ENCODE data around the gene MAGI1. TPM values are rescaled to one million over a fixed set of nuclear protein-coding genes. Genes with fewer than 3 reads are reported as not detected.

Gene MAGI1
- total RNA-seq, 2 donors from 2014 or later, result 0.39 TPM; not detected in 1

- H3K27ac Mint-ChIP-seq, result no peak overlapping the region
- DNase-seq (ENCODE audit: low spot score in 2 of 2), result no peak
- no peaks in the 10 kb centered on the region for H3K9me3 Mint-ChIP-seq
- H3K36me3 Mint-ChIP-seq, result no peaks in the 10 kb centered on the region
- ATAC-seq, result no peak
These were observed 191.8 kb downstream of the MAGI1 start for GRCh38 chr3:65846936-65847335.

GRCh38 chr3:65844370-65844769 is 194.3 kb downstream of the MAGI1 start:
- DNase-seq (ENCODE audit: low spot score in 2 of 2), result no peak
- ATAC-seq, result no peak
- no peaks in the 10 kb centered on the region for H3K9me3 Mint-ChIP-seq
- no peaks in the 10 kb centered on the region for H3K36me3 Mint-ChIP-seq
- H3K27ac Mint-ChIP-seq, result no peak overlapping the region

- ATAC-seq (no peak), DNase-seq (ENCODE audit: low spot score in 2 of 2) (no peak)
- H3K36me3 Mint-ChIP-seq, result no peaks in the 10 kb centered on the region
- peak overlapping the region in 1 of 2 donors; percentile 44 for H3K27ac Mint-ChIP-seq
- H3K9me3 Mint-ChIP-seq, result no peaks in the 10 kb centered on the region
These were observed 195.0 kb downstream of the MAGI1 start for GRCh38 chr3:65843732-65844131.

- DNase-seq (ENCODE audit: low spot score in 2 of 2) (no peak), ATAC-seq (no peak)
- Mint-ChIP-seq H3K27ac (no peak overlapping the region), H3K9me3 (peaks cover 8 to 9% of the 10 kb centered on the region in 2 donors), H3K36me3 (peaks cover 0 to 6% of the 10 kb centered on the region in 2 donors)
These were observed 201.1 kb downstream of the MAGI1 start for GRCh38 chr3:65837604-65838003.

GRCh38 chr3:65836047-65836446 is 202.7 kb downstream of the MAGI1 start:
- ATAC-seq (no peak), DNase-seq (ENCODE audit: low spot score in 2 of 2) (no peak)
- H3K9me3 Mint-ChIP-seq, result peaks cover 8 to 9% of the 10 kb centered on the region in 2 donors
- H3K36me3 Mint-ChIP-seq, result peaks cover 0 to 6% of the 10 kb centered on the region in 2 donors
- H3K27ac Mint-ChIP-seq, result no peak overlapping the region

- H3K27ac Mint-ChIP-seq, result no peak overlapping the region
- no peak for DNase-seq (ENCODE audit: low spot score in 2 of 2)
- peaks cover 8 to 9% of the 10 kb centered on the region in 2 donors for H3K9me3 Mint-ChIP-seq
- peaks cover 0 to 6% of the 10 kb centered on the region in 2 donors for H3K36me3 Mint-ChIP-seq
- no peak for ATAC-seq
These were observed 204.8 kb downstream of the MAGI1 start for GRCh38 chr3:65833761-65834505.

GRCh38 chr3:65831733-65832425 is 206.8 kb downstream of the MAGI1 start:
- ATAC-seq (no peak), DNase-seq (ENCODE audit: low spot score in 2 of 2) (no peak)
- H3K36me3 Mint-ChIP-seq, result peaks cover 0 to 6% of the 10 kb centered on the region in 2 donors

GRCh38 chr3:65830948-65831732 is 207.6 kb downstream of the MAGI1 start:
- DNase-seq (ENCODE audit: low spot score in 2 of 2) (no peak), ATAC-seq (no peak)
- Mint-ChIP-seq H3K36me3 (peaks cover 0 to 5% of the 10 kb centered on the region in 2 donors), H3K9me3 (peaks cover 5 to 6% of the 10 kb centered on the region in 2 donors), H3K27ac (no peak overlapping the region)

More at GRCh38 chr3:65831733-65832425, 206.8 kb downstream of the MAGI1 start:
- H3K27ac Mint-ChIP-seq, result no peak overlapping the region
- peaks cover 8 to 9% of the 10 kb centered on the region in 2 donors for H3K9me3 Mint-ChIP-seq

GRCh38 chr3:65829228-65829627 is 209.5 kb downstream of the MAGI1 start:
- Mint-ChIP-seq H3K9me3 (peaks cover 0 to 5% of the 10 kb centered on the region in 2 donors), H3K27ac (no peak overlapping the region)

GRCh38 chr3:65828706-65829105 is 210.0 kb downstream of the MAGI1 start:
- DNase-seq (ENCODE audit: low spot score in 2 of 2), result no peak
- ATAC-seq, result no peak
- Mint-ChIP-seq H3K9me3 (peaks cover 0 to 5% of the 10 kb centered on the region in 2 donors), H3K36me3 (no peaks in the 10 kb centered on the region), H3K27ac (no peak overlapping the region)

More at GRCh38 chr3:65829228-65829627, 209.5 kb downstream of the MAGI1 start:
- no peak for ATAC-seq
- DNase-seq (ENCODE audit: low spot score in 2 of 2), result no peak
- H3K36me3 Mint-ChIP-seq, result no peaks in the 10 kb centered on the region

- no peak for DNase-seq (ENCODE audit: low spot score in 2 of 2)
- no peak overlapping the region for H3K27ac Mint-ChIP-seq
- H3K9me3 Mint-ChIP-seq, result peaks cover 0 to under 1% of the 10 kb centered on the region in 2 donors
- no peaks in the 10 kb centered on the region for H3K36me3 Mint-ChIP-seq
- ATAC-seq, result no peak
These were observed 211.6 kb downstream of the MAGI1 start for GRCh38 chr3:65827076-65827475.

GRCh38 chr3:65824166-65824565 is 214.6 kb downstream of the MAGI1 start:
- Mint-ChIP-seq H3K36me3 (no peaks in the 10 kb centered on the region), H3K9me3 (peaks cover 7 to 8% of the 10 kb centered on the region in 2 donors), H3K27ac (no peak overlapping the region)
- ATAC-seq (no peak), DNase-seq (ENCODE audit: low spot score in 2 of 2) (no peak)

GRCh38 chr3:65820600-65820999 is 218.1 kb downstream of the MAGI1 start:
- Mint-ChIP-seq H3K27ac (no peak overlapping the region), H3K9me3 (peaks cover 8 to 14% of the 10 kb centered on the region in 2 donors), H3K36me3 (no peaks in the 10 kb centered on the region)
- DNase-seq (ENCODE audit: low spot score in 2 of 2), result no peak
- no peak for ATAC-seq

- ATAC-seq, result no peak
- Mint-ChIP-seq H3K36me3 (no peaks in the 10 kb centered on the region), H3K9me3 (peaks cover 8 to 14% of the 10 kb centered on the region in 2 donors)
These were observed 218.8 kb downstream of the MAGI1 start for GRCh38 chr3:65819896-65820295.

GRCh38 chr3:65817553-65818126 is 221.1 kb downstream of the MAGI1 start:
- no peak for DNase-seq (ENCODE audit: low spot score in 2 of 2)
- peaks cover 8 to 14% of the 10 kb centered on the region in 2 donors for H3K9me3 Mint-ChIP-seq
- no peaks in the 10 kb centered on the region for H3K36me3 Mint-ChIP-seq
- no peak for ATAC-seq
- H3K27ac Mint-ChIP-seq, result no peak overlapping the region

More at GRCh38 chr3:65819896-65820295, 218.8 kb downstream of the MAGI1 start:
- H3K27ac Mint-ChIP-seq, result no peak overlapping the region
- no peak for DNase-seq (ENCODE audit: low spot score in 2 of 2)

GRCh38 chr3:65816208-65816607 is 222.5 kb downstream of the MAGI1 start:
- Mint-ChIP-seq H3K36me3 (no peaks in the 10 kb centered on the region), H3K9me3 (peaks cover 0 to 7% of the 10 kb centered on the region in 2 donors), H3K27ac (no peak overlapping the region)
- ATAC-seq (no peak), DNase-seq (ENCODE audit: low spot score in 2 of 2) (no peak)
